HUDEP-2 (cell line): ENCODE results near the gene ZC3H7B.
"Not testable (repeated sequence)": the region's sequence is repeated elsewhere in the genome, so short reads cannot be mapped to it uniquely, and the experiment has no call there.

ENCODE experiments used
- DNase-seq, 76 experiments: peaks; one replicate each; lab custom pipeline; 2025; ENCODE audit not compliant: unreplicated experiment in 76 of 76; lab: John Stamatoyannopoulos, UW

ZC3H7B gene

DNA sequence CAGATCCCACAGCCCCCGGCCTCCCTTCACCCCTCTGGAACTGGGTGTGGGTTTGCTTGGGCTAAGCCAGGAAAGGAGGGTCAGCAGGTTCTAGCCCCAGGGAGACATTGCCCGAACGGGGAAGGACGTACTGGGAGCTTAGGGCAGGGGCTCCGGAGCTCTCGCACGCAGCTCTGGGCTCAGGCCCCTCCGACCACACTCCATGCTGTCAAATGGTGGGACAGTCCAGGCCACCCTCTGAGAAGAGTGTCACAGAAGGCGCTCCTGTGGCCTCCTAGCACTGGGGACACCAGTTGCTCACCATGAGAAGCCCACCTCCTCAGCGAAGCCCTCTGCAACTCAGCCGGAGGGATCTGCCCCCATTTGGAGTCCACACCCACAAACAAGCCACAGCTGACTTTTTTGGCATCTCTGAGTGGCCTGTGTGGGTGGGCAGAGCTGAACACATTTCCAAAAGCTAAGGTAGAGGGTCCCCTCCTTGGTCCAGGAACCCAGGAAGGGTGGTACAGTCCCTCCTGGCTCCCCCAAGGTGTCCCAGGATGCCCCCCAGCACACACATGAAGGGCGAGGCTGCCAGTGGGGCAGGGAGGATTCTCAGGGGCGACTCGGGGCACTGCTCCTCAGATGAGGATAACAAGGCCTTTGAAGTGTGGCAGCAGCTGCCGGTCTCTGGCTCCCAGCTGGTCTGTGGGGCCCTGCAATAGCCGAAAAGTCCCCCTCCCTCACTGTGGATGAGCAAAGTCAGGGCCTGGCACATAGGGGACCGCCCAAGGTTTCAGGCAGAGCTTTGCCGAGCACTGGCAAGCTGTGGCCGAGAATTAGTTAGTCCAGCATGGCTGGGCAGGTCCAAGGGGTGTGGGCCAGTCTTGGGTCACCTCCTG lies 67.5 kb downstream of the ZC3H7B start:
- peak in 1 of 76 experiments; percentile 6 for DNase-seq

- peak in 3 of 76 experiments; percentile 6 to 18 (median 9) for DNase-seq
Measured at GRCh38 chr22:41369424-41369745, 68.1 kb downstream of the ZC3H7B start.

- DNase-seq: no peak
Measured at GRCh38 chr22:41369837-41370236, 68.5 kb downstream of the ZC3H7B start.

DNA sequence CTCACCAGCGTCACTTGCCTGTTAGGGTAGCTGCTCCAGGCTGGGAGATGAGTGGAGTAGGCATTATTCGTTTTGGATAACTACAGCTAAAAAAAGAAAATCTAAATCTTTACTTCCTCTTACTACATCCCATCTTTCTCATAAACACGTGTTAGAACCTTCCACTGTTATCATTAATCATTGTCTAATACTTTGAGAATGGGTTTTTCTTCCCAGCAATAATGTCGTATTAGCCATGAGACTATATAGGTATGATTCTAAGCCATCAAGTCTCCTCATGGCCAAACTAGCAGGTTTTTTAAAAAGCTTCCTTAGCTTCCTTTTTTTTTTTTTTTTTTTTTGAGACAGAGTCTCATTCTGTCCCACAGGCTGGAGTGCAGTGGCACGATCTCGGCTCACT lies 76.5 kb downstream of the ZC3H7B start:
- DNase-seq: no peak

- DNase-seq: peak in 8 of 76 experiments; percentile 36 to 86 (median 60)
Measured at GRCh38 chr22:41380993-41381328, 79.6 kb downstream of the ZC3H7B start.

- peak in 75 of 76 experiments; percentile 76 to 99 (median 97) for DNase-seq
Measured at GRCh38 chr22:41381329-41382097, 80.2 kb downstream of the ZC3H7B start, which contains the start of gene TEF. Gene TEF, plus strand, starts transcription at chr22:41381942. Its CDS starts 103 bp downstream, at chr22:41382045.

DNA sequence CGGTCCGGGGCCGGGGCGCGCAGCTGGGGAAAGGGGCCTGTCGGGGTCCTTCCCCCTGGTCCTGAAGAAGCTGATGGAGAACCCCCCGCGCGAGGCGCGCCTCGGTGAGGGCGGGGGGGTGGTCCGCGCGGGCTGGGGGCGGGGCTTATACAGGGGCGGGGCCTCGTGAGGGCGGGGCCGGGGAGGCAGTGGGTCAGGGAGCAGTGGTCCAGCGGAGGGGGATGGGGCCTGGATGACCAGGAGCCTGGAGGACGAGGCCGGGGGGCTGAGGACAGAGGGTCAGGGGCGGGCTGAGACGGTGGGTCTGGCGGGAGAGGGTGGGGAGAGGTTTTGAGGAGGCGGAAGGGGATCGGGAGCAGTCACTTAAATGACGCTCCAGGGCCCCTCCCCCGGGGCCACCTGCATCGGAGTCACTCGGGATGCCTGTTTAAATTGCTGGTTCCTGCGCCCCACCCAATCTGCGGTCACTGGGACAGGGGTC lies 80.8 kb downstream of the ZC3H7B start:
- peak in 34 of 76 experiments; percentile 13 to 65 (median 40) for DNase-seq

DNA sequence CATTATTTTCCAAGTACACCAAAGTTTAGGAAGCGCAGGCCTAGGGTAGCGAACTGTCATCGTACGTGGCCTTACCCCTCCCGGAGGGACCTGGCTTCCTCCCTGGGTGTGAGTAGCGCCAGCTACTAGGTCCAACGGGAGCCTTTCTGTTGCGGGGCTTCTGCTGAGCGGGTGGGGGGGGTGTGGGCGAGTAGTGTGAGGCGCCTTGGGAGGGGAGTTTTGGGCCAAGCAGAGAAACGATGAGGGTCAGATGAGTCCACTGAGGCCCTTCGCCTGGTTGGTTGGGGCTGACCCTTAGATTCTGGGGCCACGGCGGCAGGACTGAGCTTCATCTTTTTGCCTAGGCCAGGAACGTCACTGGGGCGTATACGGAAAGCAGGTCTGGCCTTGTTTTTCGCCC lies 81.3 kb downstream of the ZC3H7B start:
- no peak for DNase-seq

- DNase-seq: no peak
Measured at GRCh38 chr22:41383085-41383484, 81.8 kb downstream of the ZC3H7B start.

GRCh38 chr22:41384128-41384527 lies 82.8 kb downstream of the ZC3H7B start:
- no peak for DNase-seq

GRCh38 chr22:41387341-41387740 lies 86.0 kb downstream of the ZC3H7B start:
- DNase-seq: no peak

DNA sequence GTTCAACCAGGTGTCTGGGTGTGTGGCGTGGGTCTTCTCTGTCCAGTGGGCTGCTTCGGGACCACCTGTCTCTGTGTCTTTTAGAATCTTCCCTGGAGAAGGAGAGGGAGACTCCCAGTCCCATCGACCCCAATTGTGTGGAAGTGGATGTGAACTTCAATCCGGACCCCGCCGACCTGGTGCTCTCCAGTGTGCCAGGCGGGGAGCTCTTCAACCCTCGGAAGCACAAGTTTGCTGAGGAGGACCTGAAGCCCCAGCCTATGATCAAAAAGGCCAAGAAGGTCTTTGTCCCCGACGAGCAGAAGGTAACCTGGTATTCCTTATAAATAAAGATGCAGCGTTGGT lies 92.7 kb downstream of the ZC3H7B start:
- DNase-seq: no peak

DNA sequence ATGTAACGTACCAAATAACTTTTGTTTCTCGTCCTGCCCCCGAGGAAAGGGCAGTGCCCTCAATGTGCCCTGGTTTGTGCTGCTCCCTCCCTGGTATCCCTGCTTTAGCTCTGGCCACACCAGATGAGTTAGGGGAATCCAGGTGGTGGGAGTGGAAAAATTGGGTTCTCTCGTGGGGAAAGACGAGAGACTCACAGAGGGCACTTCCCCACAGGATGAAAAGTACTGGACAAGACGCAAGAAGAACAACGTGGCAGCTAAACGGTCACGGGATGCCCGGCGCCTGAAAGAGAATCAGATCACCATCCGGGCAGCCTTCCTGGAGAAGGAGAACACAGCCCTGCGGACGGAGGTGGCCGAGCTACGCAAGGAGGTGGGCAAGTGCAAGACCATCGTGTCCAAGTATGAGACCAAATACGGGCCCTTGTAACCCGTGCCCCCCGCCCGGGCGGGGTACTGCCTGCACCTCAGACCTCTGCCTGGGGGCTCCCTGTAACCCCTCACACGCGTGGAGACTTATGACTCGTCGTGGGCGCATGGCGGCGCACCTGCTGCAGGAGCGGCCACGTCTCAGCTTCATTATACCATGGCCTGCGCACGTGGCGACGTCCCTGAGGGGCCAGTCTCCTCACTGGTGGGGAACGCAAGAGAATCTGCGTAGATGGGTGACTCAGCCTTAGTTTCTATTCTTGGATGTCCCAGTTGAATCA lies 94.4 kb downstream of the ZC3H7B start:
- no peak for DNase-seq

- DNase-seq: no peak
Measured at GRCh38 chr22:41397143-41397811, 96.0 kb downstream of the ZC3H7B start.

GRCh38 chr22:41398921-41399320 lies 97.6 kb downstream of the ZC3H7B start:
- no peak for DNase-seq

GRCh38 chr22:41401781-41402648 lies 100.7 kb downstream of the ZC3H7B start:
- peak in 52 of 76 experiments; percentile 5 to 70 (median 42) for DNase-seq

GRCh38 chr22:41402851-41403250 lies 101.5 kb downstream of the ZC3H7B start:
- not testable (repeated sequence) for DNase-seq

- peak in 73 of 76 experiments; percentile 41 to 91 (median 77) for DNase-seq
Measured at GRCh38 chr22:41403532-41404318, 102.4 kb downstream of the ZC3H7B start.

- DNase-seq: no peak
Measured at GRCh38 chr22:41405588-41405987, 104.3 kb downstream of the ZC3H7B start.
